Right lobe of liver (tissue), 4 donors: ENCODE measurements around the gene FZD8.

Experiments
- POLR2A ChIP-seq: fragments of 450-650 bp; IDR thresholded peaks from one replicate; pipeline ENCODE4 v1.6.1; 2017; ENCODE audit warnings: antibody characterized with exemption, mild to moderate bottlenecking
- TF ChIP-seq, protein P1 (sequence below), 4 donors: fragments of 200-600 bp in 3 of 4; fragments of 450-650 bp in 1 of 4; IDR thresholded peaks; one replicate each; pipeline versions ENCODE4 v1.5.1 to v1.8.0; 2016 to 2022; ENCODE audit warnings: antibody characterized with exemption in 4 of 4, mild to moderate bottlenecking in 2 of 4
- donor health status: DM: no; HTN: no; CAD: no.
- donor health status: DM: no; HTN: no; CAD: no.
- donor health status: DM: no; HTN: yes; CAD: no.

DNA sequence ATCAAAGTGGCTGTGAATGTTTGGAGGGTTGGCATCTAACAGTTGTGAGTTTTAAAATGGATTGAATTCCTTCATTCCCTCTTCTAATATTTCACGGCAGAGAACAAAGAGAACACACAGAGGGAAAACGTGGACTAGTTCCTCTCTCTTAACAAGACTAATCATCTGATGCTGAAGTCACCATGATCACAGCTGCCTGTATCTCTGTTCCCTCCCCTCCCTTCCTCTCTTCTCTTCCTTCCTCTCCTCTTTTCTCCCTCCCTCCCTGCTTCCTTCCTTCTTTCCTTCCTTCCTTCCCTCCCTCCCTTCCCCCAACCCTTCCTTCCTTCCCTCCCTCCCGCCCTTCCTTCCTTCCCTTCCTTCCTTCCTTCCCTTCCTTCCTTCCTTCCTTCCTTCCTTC lies 47.0 kb downstream of the FZD8 start:
- TF ChIP-seq, protein P1, sequence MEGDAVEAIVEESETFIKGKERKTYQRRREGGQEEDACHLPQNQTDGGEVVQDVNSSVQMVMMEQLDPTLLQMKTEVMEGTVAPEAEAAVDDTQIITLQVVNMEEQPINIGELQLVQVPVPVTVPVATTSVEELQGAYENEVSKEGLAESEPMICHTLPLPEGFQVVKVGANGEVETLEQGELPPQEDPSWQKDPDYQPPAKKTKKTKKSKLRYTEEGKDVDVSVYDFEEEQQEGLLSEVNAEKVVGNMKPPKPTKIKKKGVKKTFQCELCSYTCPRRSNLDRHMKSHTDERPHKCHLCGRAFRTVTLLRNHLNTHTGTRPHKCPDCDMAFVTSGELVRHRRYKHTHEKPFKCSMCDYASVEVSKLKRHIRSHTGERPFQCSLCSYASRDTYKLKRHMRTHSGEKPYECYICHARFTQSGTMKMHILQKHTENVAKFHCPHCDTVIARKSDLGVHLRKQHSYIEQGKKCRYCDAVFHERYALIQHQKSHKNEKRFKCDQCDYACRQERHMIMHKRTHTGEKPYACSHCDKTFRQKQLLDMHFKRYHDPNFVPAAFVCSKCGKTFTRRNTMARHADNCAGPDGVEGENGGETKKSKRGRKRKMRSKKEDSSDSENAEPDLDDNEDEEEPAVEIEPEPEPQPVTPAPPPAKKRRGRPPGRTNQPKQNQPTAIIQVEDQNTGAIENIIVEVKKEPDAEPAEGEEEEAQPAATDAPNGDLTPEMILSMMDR (IDR thresholded peaks at IDR 0.05) = no peak
- TF ChIP-seq POLR2A = no peak
